MM.1S (cell line): ENCODE results near the gene GRAMD1A.

Experiments
- EZH2 ChIP-seq: fragments of 300-600 bp; sonication (generic); optimal IDR thresholded peaks from 2 replicates; pipeline ENCODE3; 2017; ENCODE audit warnings: low read depth, mild to moderate bottlenecking, antibody characterized with exemption, low read length, mixed read lengths
- EZH2phosphoT487 ChIP-seq: fragments of 300-600 bp; sonication (generic); IDR thresholded peaks from 2 replicates; pipeline ENCODE4 v1.6.1; 2018; ENCODE audit warnings: antibody characterized with exemption, low read length
- TF ChIP-seq, protein P1 (sequence below): fragments of 300-600 bp; sonication (generic); IDR thresholded peaks from 2 replicates; pipeline ENCODE4 v1.5.1; 2016; ENCODE audit warnings: antibody characterized with exemption, low read length, mixed read lengths

DNA sequence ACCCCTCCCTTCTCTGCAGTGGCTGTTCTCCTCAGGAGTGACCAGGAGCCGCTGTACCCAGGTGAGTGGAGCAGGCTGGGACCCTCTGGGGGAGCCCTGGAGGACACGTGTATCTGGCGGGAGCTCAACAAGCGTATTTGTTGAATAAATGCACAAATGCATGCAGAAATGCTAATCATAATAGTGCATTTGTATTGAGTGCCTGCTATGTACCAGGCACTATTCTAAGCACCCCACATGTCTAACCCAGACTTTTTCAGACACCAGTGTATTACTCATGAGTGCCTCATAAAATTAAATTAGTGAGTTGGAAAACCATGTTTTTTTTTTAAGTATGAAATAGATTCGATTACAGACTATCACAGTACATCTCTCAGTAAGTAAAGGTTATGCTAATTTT is 49.3 kb downstream of the GRAMD1A start:
- TF ChIP-seq, protein P1, sequence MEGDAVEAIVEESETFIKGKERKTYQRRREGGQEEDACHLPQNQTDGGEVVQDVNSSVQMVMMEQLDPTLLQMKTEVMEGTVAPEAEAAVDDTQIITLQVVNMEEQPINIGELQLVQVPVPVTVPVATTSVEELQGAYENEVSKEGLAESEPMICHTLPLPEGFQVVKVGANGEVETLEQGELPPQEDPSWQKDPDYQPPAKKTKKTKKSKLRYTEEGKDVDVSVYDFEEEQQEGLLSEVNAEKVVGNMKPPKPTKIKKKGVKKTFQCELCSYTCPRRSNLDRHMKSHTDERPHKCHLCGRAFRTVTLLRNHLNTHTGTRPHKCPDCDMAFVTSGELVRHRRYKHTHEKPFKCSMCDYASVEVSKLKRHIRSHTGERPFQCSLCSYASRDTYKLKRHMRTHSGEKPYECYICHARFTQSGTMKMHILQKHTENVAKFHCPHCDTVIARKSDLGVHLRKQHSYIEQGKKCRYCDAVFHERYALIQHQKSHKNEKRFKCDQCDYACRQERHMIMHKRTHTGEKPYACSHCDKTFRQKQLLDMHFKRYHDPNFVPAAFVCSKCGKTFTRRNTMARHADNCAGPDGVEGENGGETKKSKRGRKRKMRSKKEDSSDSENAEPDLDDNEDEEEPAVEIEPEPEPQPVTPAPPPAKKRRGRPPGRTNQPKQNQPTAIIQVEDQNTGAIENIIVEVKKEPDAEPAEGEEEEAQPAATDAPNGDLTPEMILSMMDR: no peak
- TF ChIP-seq EZH2phosphoT487 (no peak), EZH2 (no peak)
